ENCODE data around the gene BOLA2. TPM values are rescaled to one million over a fixed set of nuclear protein-coding genes. Genes with fewer than 3 reads are reported as not detected.

The BOLA2 gene
- 17.2 and 36.0 TPM in 2 replicates for total RNA-seq

DNA sequence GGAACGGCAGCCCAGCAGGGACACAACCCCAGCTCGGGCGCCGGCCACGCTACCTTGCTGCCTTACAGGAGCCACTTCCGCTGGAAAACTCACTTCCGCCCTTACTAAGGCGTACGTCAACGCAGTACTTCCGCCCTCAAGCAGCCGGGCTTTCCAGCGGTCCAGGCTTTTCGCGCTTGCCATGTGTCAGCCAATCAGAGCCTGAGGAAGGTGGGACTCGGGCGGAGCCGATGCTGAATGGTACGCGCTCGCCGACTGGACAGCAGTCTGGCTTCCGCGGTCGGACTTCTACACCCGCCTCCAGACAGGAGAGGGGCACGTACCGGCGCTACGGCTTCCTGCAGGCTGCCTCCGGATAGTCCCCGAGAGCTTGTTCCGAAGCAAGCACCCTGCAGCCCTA, at the start of gene BOLA2, which contains the start of gene SLX1B:
Gene BOLA2, minus strand, starts transcription at position 83 of the 400 bp plus-strand sequence. CDS start 98 bp downstream, outside the sequence.
Gene SLX1B, plus strand, starts transcription at position 265 of the 400 bp plus-strand sequence.

DNA sequence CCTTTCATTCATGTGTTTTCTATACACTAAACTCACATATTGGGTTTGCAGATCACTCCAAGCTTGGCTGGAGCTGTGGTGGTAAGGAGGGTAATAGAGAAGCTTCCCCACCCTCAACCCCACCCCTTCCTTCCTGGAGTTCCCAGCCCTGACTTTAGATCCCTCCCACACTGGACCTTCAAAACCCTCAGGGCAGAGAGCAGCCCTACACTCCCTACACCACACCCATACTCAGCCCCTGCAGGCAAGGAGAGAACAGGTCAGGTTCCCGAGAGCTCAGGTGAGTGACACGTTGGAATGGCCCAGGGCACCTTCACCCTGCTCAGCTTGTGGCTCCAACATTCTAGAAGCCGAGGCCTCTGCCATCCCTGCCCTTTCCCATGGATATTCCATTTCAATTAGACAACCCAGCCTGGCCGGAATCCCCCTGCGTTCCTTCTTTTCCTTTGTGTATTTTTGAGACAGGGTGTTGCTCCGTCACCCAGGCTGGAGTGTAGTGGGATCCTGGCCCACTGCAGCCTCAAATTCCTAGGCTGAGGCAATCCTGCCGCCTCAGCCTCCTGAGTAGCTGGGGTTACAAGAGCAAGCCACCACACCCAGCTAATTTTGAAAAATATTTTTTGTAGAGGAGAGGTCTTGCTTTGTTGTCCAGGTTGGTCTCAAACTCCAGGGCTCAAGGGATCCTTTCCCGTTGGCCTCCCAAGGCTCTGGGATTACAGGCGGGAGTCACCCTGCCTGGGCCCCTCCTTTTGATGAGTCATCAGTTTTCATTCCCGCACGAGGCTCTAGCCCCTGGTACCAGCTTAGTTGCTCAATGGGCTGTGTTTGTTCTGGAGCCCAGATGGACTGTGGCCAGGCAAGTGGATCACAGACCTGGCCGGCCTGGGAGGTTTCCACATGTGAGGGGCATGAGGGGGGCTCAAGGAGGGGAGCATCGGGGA, 5.8 kb upstream of the BOLA2 start, which contains the start of gene SULT1A4:
Gene SULT1A4, plus strand, starts transcription at position 208 of the 941 bp plus-strand sequence. CDS start 1,473 bp downstream, outside the sequence.

Other genes starting within 250 kb of the BOLA2 start
- under 0.01 and 0.25 TPM in 2 replicates for gene NPIPB11, start 47.6 kb downstream of the BOLA2 start, total RNA-seq
- gene SLX1B, start 182 bp upstream of the BOLA2 start, total RNA-seq = 32.5 and 48.1 TPM in 2 replicates
- gene SULT1A4, start 5.6 kb upstream of the BOLA2 start, total RNA-seq = 1.4 and 2.1 TPM in 2 replicates
- 6.5 and 14.8 TPM in 2 replicates for gene NPIPB12, start 52.1 kb upstream of the BOLA2 start, total RNA-seq
- 0.25 and 0.49 TPM in 2 replicates for gene SPN, start 208.9 kb upstream of the BOLA2 start, total RNA-seq
- gene QPRT, start 224.8 kb upstream of the BOLA2 start, total RNA-seq = 124 and 265 TPM in 2 replicates